Measurements from ENCODE around the gene TMEM200A.

DNA sequence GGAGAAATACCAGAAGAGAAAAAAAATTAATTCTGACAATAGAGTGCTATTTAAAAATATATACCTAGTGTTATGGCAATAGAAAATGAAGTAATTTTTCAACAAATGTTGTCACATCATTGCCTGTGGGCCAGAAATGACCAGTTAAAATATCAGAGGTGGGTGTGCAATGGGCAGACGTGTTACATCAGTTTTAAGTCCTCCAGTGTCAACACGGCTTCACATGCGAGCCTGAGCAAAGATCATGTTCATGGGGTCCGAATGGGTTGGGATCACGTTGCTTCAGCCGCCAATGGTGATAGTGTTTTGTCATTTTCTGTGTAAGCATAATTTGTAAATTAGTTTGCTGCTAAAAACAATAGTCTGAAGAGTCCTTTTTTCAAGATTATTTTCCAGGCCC, 27.5 kb downstream of the TMEM200A start:
- TF ChIP-seq, protein P1, sequence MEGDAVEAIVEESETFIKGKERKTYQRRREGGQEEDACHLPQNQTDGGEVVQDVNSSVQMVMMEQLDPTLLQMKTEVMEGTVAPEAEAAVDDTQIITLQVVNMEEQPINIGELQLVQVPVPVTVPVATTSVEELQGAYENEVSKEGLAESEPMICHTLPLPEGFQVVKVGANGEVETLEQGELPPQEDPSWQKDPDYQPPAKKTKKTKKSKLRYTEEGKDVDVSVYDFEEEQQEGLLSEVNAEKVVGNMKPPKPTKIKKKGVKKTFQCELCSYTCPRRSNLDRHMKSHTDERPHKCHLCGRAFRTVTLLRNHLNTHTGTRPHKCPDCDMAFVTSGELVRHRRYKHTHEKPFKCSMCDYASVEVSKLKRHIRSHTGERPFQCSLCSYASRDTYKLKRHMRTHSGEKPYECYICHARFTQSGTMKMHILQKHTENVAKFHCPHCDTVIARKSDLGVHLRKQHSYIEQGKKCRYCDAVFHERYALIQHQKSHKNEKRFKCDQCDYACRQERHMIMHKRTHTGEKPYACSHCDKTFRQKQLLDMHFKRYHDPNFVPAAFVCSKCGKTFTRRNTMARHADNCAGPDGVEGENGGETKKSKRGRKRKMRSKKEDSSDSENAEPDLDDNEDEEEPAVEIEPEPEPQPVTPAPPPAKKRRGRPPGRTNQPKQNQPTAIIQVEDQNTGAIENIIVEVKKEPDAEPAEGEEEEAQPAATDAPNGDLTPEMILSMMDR (IDR thresholded peaks at IDR 0.05) = no peak
- TF ChIP-seq EP300 (IDR thresholded peaks at IDR 0.05) = no peak
- TF ChIP-seq POLR2A (IDR thresholded peaks at IDR 0.05) = no peak
